Measurements from ENCODE around the gene SMARCA2.

Gene SMARCA2

GRCh38 chr9:2014696-2015580 lies at the start of gene SMARCA2:
Gene SMARCA2, plus strand, starts transcription at chr9:2015347. Its CDS starts 13,676 bp downstream, at chr9:2029023.
- DNase-seq (ENCODE audit: low read depth), result peak; percentile 97

- no peak for DNase-seq (ENCODE audit: low read depth)
Observed at GRCh38 chr9:1966725-1967366, 48.3 kb upstream of the SMARCA2 start.

DNA sequence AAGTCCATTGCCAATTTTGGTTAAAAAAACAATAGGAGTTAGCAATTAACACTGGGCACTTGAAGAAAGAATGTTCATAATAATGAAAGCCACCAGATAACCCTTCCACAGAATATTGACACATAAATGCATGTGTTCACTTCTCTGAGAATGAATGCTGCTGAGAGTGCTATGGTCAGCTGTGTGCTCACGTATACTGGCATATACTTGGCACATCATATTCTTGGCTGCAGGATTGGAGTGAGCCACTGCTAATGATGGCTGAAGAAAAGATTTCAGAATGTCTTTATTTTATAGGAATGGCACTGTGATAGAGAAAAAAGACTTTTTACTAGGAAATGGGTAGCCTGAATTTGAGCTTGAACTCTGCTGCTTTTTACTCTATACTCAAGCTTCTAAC lies 46.0 kb upstream of the SMARCA2 start:
- no peak for DNase-seq (ENCODE audit: low read depth)

GRCh38 chr9:1969898-1970297 lies 45.2 kb upstream of the SMARCA2 start:
- no peak for DNase-seq (ENCODE audit: low read depth)

DNA sequence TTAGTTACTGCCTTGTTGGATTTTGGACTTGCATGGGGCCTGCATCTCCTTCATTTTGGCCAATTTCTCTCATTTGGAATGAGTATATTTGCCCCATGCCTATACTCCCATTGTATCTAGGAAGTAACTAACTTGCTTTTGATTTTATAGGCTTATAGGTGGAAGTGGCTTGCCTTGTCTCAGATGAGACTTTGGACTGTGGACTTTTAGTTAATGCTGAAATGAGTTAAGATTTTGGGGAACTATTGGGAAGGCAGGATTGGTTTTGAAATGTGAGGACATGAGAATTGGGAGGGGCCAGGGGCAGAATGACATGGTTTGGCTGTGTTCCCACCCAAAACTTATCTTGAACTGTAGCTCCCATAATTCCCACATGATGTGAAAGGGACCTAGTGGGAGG lies 42.5 kb upstream of the SMARCA2 start:
- no peak for DNase-seq (ENCODE audit: low read depth)

- DNase-seq (ENCODE audit: low read depth), result no peak
Observed at GRCh38 chr9:1977026-1977425, 38.1 kb upstream of the SMARCA2 start.

DNA sequence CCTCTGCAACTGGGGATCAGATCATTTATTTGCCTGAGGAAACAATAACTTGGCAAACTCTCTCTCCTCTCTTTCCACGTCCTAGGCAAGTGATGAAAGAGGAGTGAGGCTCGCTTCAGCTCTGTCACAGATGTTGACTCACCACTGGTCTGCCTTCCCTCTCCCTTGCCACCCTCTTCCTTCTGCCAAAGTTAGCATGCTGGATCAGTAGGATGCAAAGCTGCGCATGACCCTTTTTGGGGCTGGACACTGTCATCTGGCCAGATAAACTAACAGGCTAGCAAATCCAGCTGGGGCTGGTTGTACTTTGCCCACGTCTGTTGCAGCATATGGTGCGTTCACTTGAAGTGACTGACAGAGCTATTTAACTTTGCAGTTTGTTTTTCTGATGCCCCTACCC lies 36.2 kb upstream of the SMARCA2 start:
- peak; percentile 16 for DNase-seq (ENCODE audit: low read depth)

DNA sequence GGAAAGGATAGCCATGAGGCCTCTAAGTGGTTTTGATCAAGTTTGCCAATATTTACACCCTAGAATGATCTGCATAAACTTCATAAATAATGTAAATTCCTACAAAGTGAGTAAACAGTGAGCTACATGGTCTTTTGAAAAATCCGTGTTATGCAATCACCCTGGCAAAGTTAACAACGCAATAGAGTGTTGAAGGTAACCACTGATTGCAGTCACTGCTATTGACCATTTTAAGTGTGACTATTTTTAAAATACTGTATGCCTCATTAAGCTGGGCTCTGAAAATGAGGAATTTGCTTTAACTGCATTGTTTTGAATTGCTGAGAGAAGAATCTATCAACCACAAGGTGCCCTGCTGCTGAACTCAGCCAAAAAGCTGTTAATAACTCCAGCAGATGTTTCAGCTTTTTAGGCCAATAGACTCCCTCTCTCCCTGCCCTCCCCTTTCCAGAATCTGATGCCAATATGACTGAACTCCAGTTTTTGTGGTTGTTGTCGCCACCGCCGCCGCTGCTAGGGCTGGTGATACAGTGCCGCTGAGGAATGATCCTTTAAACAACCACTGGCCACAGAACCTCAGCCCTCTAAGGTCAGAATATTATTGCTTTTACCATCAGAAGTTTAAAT lies 35.3 kb upstream of the SMARCA2 start:
- peak; percentile 59 for DNase-seq (ENCODE audit: low read depth)

DNA sequence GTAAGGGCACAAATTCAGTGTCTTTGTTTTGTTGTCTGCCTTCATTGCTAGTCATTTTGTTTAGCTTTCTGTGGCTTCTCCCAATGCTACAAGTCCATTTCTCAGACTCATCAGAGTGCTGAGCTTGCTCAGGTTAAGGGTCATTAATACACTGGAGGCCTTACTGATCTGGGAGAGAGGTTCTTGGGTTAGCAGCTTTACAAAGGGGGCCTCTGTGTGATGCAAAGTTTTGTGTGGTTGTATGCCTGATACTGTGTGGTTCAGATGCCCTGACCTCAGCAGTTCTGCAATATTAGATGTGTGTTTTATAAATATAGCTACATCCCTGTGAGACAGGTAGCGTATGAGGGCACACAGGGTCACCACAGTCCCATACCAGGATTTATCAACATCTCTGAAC lies 34.8 kb upstream of the SMARCA2 start:
- no peak for DNase-seq (ENCODE audit: low read depth)

- no peak for DNase-seq (ENCODE audit: low read depth)
Observed at GRCh38 chr9:1982074-1982473, 33.1 kb upstream of the SMARCA2 start.

GRCh38 chr9:1986341-1986740 lies 28.8 kb upstream of the SMARCA2 start:
- DNase-seq (ENCODE audit: low read depth), result no peak

DNA sequence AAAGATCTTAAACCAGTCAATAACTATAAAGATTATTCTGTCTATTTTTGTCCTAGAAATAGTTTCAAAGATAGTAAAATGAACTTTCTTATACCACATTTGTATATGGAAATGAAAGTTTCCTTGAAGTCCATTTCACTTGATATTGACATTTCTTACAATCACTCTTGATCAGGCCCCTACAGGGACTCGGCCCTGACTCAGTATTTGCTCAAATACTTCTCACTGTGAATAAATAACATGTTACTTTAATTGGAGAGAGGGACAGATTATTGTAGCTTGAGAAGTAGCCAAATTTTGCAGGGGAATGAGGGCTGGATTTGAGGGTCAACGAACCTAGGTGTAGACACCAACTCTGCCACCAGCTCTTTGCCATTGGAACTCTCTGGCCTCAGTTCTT lies 25.6 kb upstream of the SMARCA2 start:
- DNase-seq (ENCODE audit: low read depth), result no peak

DNA sequence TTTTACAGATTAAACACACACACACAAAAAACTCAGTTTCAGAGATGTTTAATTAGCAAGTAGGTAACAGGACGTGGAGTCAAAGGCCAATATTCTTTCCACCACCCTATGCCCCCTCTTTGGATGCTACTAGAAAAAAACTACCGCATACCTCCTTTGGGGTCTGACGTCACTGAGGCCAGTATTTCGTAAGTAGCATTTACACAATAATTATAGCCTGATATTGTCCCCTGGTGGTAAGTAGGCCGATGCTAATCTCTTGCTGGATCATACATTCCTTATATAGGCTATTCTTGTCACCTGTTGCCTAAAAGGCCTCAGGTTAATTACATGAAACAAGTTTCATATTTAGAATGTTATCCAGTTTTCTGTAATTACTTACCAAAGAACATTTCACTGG lies 21.0 kb upstream of the SMARCA2 start:
- no peak for DNase-seq (ENCODE audit: low read depth)

GRCh38 chr9:1995084-1995483 lies 20.1 kb upstream of the SMARCA2 start:
- no peak for DNase-seq (ENCODE audit: low read depth)

DNA sequence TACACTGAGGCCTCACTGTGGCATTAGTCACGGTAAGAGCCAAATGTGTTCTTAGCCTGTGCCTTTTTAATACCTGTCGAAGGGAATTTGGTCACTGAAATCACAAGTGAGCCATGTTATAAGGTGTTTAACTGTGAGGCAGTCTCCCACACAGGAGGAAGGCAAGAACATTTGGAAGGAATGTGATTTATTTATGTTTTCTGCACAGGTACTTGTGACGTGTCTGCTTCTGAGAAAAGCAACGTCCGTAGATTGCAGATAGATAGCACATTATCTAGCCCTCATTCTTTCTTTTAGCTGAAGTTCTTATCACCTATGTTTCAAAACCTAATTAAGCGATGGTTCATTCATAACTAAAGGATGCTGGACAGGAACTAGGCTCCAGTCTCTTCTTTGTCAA lies 19.0 kb upstream of the SMARCA2 start:
- DNase-seq (ENCODE audit: low read depth), result no peak

DNA sequence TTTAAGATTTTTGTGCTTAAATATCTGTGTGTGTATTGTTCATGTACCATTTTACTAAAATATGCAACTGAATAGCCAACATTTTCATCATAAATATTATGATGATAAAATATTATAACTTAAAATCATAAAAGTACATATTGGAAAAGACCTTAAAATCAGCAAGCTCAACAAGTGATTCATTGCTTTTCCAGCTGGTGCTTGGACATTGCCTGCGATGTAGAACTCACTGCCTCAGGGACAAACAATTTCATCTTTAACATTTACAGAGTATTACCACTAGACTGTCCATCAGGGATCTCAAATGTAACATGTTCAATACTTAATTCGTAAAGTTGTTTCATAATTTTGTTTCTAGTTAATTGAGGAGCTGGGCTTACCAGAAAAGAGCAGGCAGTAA lies 17.5 kb upstream of the SMARCA2 start:
- no peak for DNase-seq (ENCODE audit: low read depth)

DNA sequence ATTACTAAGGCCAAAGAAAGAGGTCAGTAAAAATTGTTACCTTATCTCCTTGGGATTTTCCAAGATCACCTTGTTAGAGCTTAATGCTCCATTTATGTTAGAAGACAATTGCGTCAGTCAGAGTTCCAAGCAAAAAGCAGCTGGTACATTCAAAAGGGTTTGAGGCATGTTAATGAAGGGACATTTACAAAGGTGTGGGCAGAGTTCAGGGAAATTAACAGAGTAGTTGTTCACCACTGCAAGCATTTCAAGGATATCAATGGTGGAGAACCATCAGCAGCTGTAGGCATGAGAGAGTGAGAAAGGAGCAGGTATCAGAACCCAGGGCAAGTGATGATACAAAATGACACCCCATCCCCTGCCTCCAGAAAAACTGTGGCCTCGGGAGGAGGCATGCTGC lies 17.0 kb upstream of the SMARCA2 start:
- DNase-seq (ENCODE audit: low read depth), result no peak

DNA sequence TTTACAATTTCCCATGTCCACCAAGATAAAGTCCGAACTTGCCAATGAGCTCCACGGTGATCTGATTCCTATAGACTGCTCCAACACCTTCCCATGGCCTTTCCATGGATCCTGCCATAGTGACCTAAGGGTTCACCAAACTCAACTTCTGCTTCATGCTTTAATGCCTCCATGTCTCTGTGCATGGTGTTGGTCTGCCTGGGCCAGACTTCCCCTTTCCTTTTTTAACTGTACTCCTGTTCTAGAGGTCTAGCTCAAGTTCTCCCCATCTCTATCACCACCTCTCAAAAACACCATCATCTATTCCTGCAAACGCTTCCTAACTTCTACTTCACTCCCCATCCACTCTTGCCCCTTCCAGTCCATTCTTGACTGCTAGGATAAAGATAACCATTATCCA lies 14.8 kb upstream of the SMARCA2 start:
- DNase-seq (ENCODE audit: low read depth), result no peak

GRCh38 chr9:2008372-2008771 lies 6.8 kb upstream of the SMARCA2 start:
- DNase-seq (ENCODE audit: low read depth), result no peak

- DNase-seq (ENCODE audit: low read depth), result no peak
Observed at GRCh38 chr9:2012347-2012746, 2.8 kb upstream of the SMARCA2 start.

GRCh38 chr9:2013743-2014475 lies 1.2 kb upstream of the SMARCA2 start:
- DNase-seq (ENCODE audit: low read depth), result peak; percentile 72
